OCI-M2 (cell line): ENCODE data around the gene MTG2.

Source experiments
- DNase-seq: peaks from one replicate; lab custom pipeline; 2025; ENCODE audit not compliant: unreplicated experiment; lab: John Stamatoyannopoulos, UW

Gene MTG2

DNA sequence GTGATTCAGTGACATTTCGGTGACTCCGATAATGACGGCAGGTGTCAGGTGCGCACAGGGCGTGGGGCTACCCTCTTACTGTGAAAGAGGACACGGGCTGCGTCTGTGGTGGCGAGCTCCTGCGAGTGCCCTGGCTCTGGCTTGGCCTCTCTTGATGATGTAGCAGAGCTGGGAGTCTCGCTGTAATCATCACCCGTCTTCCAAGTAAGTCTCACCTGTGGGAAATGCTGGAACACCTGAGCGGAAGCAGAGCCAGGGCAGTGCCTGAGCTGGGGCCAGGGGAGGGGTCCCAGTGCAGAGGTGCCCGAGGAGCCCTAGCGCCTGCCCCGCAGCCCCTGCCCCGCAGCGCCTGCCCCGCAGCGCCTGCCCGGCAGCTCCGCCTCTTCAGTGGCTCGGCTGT lies 60.3 kb downstream of the MTG2 start:
- no peak for DNase-seq

DNA sequence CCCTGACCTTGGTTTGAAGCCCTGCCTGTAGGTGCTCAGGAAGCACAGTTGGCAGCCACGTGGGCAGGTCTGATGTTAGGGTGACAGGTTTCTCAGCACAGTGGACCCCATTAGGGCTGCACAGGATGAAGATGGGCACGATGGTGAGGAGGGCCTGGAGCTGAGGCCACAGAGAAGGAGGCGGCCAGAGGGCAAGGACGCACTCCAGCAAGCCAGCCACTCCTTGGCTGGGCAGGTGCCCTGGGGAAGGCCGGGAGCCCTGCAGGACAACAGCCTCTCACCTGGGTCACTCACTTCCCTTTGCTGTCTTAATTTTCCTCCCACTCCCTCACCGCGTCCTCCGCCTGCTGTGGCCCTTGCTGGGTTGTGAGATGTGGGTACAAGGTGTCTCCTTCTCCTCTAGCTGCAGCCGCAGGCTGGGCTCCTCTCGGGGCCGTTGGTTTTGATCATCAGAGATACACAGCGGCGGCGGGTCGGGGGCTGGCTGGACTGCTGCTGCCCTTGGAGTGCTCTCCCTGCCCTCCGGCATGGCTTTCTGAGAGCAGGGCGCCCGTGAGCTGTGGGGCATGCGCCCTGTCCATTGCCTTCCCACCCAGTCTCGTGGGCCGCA lies 61.2 kb downstream of the MTG2 start:
- no peak for DNase-seq

DNA sequence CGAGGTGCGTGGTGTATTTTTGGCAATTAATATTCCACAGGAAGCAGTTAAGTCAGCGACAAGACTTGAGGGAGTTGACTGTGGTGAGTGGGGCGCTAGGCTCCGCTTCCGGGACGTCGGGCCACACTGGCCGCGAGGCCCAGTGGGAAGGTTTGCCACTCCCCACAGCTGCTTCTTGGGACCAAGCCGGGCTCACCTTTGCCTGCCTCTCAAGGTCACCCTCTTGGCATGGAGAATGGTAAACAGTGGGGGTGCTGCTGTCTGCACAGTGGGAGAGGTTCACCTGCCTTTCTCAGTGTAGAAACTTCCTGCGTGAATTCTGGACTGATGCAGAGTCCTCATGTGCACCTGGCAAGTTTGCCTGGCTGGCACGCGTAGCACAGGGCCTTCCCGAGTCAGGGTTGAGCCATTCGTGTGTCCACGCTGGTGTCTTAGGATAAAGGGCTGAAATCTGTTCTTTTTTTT lies 61.8 kb downstream of the MTG2 start:
- no peak for DNase-seq

DNA sequence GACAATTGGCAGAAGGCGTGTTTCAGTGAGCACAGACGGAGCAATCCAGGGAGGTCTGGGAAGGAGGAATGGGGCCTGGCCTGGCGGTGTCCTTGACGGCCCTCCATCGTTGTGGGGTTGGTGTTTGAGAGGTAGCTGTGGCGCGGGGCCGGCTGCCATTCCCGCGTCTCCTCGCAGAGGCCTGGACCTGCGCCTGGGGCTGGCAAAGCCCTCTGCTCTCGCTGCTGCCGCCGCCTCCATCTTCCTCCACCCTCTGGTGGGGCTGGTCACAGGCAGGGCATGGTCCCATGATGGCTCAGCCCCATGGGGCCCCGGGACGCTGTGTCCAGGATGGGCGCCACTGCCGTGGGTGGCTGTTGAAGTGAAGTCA lies 63.1 kb downstream of the MTG2 start:
- no peak for DNase-seq

DNA sequence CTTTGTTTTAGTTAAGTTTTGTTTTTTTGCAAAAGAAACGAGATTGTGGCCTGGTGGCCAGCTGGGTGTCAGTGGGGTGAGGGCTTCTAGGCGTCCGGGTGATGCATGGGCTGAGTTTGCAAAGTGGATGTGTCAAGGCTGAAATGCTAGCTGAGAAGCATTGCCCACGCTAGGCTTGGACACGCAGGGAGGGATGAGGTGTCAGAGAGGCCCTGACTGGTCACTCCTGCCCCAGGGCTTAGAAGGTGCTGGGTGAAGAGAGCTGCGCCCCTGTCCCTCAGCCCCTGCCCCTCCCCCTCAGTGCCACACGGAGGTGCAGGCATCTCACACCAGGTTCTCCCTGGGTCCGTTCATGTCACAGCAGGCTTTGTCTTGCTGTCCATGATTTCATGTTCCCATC lies 63.6 kb downstream of the MTG2 start:
- DNase-seq: no peak

DNA sequence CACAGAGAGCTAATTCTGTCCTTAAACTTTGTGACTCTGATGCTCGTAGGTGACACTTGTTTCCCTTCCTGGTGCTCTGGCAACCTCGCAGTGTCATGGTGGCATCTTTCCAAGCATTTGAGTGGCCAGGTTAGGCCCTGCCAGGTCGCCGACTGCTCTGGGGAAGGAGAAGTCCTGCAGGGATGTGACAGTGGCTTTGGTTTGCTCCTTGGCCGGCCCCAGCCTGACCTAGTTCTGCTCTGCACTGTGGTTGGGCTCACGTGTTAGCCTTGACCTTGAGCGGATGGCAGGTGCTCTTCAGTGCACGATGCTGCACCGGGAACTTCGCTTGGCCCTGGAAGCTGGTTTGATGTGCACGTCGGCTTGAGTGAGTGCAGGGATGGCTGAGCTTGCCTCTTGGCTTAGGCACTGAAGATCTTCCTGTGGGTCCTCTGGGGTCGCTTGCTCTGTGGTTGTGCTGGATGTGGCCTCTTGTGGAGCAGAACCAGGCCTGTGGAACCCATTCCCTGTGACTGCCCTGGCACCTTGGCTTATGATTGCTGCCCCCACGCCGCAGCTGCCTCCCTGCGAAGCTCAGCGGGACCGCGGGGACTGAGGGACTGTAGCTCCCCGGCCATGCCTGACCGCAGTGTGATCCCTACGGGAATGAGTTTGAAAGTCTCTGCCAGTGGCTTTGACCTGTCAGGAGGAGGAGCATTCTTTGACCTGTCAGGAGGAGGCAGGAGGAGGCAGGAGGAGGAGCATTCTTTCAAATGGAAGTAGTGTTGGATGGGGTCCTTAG lies 64.2 kb downstream of the MTG2 start:
- no peak for DNase-seq

DNA sequence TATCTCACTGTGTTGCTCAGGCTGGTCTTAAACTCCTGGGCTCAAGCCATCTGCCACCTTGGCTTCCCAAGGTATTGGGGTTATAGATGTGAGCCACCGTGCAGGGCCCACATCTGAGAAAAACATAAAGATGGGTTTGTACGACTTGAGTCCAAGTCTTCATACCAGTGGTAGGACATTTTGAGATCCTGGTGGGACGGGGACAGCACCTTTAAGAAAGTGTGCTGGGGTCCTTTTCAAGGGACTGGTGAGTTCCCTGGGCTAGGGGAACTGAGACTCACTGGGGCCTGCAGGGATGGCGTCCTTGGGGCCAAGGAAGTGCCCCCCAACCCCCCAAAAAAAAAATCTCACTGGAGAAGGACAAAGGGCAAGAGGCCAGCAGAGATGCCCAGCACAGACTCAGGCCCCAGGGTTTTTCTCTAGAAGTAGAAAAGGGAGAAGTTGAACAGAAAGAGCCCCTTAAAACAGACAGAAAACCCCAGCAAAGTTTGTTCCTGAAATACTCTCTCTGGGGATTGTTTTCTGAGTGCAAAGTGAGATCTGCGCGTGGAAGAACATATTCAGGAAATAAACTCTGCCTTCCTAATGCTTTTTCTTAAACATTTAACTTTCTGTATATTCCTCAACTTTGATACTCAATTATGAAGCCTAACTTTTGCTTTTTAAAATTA lies 66.2 kb downstream of the MTG2 start:
- DNase-seq: no peak

DNA sequence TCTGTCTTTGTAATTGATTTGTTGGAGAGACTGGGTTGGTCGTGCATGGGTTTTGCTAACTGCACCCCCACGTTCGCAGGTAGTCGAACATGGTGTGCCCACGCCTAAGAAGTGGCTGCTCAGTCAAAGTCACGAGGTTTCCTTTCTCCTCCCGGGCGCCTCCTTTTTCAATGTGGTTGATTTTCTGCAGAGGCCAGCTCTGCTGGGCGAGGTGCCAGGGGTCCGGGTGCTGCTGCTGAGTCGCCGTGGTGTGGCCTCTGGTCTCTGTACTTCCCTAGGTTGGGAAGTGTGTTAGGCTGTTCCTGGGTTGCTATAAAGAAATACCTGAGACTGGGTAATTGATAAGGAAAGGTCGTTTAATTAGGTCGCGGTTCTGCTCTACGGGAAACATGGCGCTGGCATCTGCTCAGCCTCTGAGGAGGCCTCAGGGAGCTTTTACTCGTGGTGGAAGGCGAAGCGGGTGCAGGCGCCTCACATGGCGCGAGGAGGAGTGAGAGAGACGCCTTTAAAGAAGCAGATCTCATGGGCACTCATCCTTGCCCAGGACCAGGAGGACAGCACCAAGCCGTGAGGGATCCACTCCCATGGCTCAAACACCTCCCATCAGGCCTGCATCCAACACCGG lies 69.6 kb downstream of the MTG2 start:
- DNase-seq: no peak
